GM18517 (cell line): ENCODE data around the gene CTH.
"Not testable (repeated sequence)": the region's sequence is repeated elsewhere in the genome, so short reads cannot be mapped to it uniquely, and the experiment has no call there.

ENCODE experiments used
- ATAC-seq: cut with Tn5 transposase; IDR thresholded peaks from one replicate; pipeline ENCODE4 v1.9.1; 2021; ENCODE audit warnings: mild to moderate bottlenecking, moderate library complexity; ENCODE audit not compliant: unreplicated experiment

Gene CTH

GRCh38 chr1:70410604-70411359 lies at the start of gene CTH:
TSS of gene CTH (plus strand) at chr1:70411268. CDS start at chr1:70411416, 148 bp downstream.
- ATAC-seq: peak; percentile 94

GRCh38 chr1:70361727-70362398 lies 49.2 kb upstream of the CTH start:
- no peak for ATAC-seq

- no peak for ATAC-seq
Observed at GRCh38 chr1:70364439-70364838, 46.6 kb upstream of the CTH start.

GRCh38 chr1:70366425-70366952 lies 44.6 kb upstream of the CTH start:
- not testable (repeated sequence) for ATAC-seq

GRCh38 chr1:70366997-70367396 lies 44.1 kb upstream of the CTH start:
- ATAC-seq: not testable (repeated sequence)

- not testable (repeated sequence) for ATAC-seq
Observed at GRCh38 chr1:70367397-70367796, 43.7 kb upstream of the CTH start.

GRCh38 chr1:70371586-70371985 lies 39.5 kb upstream of the CTH start:
- ATAC-seq: not testable (repeated sequence)

- ATAC-seq: no peak
Observed at GRCh38 chr1:70372426-70372825, 38.6 kb upstream of the CTH start.

- not testable (repeated sequence) for ATAC-seq
Observed at GRCh38 chr1:70373580-70373979, 37.5 kb upstream of the CTH start.

GRCh38 chr1:70376196-70376595 lies 34.9 kb upstream of the CTH start:
- no peak for ATAC-seq

- peak; percentile 91 for ATAC-seq
Observed at GRCh38 chr1:70382682-70383081, 28.4 kb upstream of the CTH start.

GRCh38 chr1:70383483-70383882 lies 27.6 kb upstream of the CTH start:
- ATAC-seq: no peak

- no peak for ATAC-seq
Observed at GRCh38 chr1:70384542-70384941, 26.5 kb upstream of the CTH start.

GRCh38 chr1:70385477-70385876 lies 25.6 kb upstream of the CTH start:
- ATAC-seq: no peak

GRCh38 chr1:70386121-70386520 lies 24.9 kb upstream of the CTH start:
- ATAC-seq: no peak

- ATAC-seq: no peak
Observed at GRCh38 chr1:70387507-70387906, 23.6 kb upstream of the CTH start.

GRCh38 chr1:70392626-70393025 lies 18.4 kb upstream of the CTH start:
- ATAC-seq: no peak

- ATAC-seq: no peak
Observed at GRCh38 chr1:70396607-70397006, 14.5 kb upstream of the CTH start.

GRCh38 chr1:70397013-70397412 lies 14.1 kb upstream of the CTH start:
- no peak for ATAC-seq

- ATAC-seq: no peak
Observed at GRCh38 chr1:70400335-70400734, 10.7 kb upstream of the CTH start.

- ATAC-seq: no peak
Observed at GRCh38 chr1:70401974-70402373, 9.1 kb upstream of the CTH start.

- no peak for ATAC-seq
Observed at GRCh38 chr1:70403759-70404158, 7.3 kb upstream of the CTH start.
